ENCODE measurements around the gene CMTM3. TPM values are rescaled to one million over a fixed set of nuclear protein-coding genes. Genes with fewer than 3 reads are reported as not detected.

Gene CMTM3
- total and polyA plus RNA-seq, 2 of the 4 experiments (the other 2 are of a cell fraction) = 4.5 to 35.5 TPM

DNA sequence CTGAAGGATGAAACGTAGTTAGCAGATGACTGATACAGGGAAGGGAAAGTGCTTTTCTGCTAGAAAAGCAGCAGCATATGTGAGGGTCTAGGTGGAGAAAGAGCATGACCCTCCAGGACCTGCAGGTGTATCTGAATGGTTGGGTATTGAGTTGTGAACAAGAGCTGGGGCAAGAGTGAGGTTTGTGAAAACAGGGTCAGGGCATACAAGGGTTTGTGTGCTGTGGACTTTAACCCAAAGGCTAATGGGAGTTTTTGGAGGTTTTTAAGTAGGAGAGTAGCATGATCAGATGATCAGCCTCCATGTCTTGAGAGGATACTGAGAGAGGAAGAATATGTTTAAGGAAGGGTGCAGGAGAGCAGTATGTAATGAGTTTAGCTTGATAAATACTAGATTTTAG is 44.4 kb upstream of the CMTM3 start:
- no peak for ATAC-seq (ENCODE audit: low read depth)
- Histone ChIP-seq H2AK5ac (ENCODE audit: low read depth, low read length) (no peak overlapping the region), H3K23ac (ENCODE audit: low read depth, low read length) (no peak overlapping the region), H2AFZ (replicated peaks; ENCODE audit: low read length, poor library complexity) (no peak overlapping the region), H3K14ac (replicated peaks; ENCODE audit: low read depth, low read length) (no peak overlapping the region), H3K27me3 (ENCODE audit: control insufficient read depth, insufficient read depth, low read length) (no peaks in the 10 kb centered on the region), H3K9me1 (ENCODE audit: insufficient read depth, low read length) (0 out of 2 replicates have a peak, but pooled peaks cover 3% of the 10 kb centered on the region), H4K20me1 (ENCODE audit: insufficient read depth, low read length) (0 out of 2 replicates have a peak, but pooled peaks cover 3% of the 10 kb centered on the region), H2AK9ac (replicated peaks; ENCODE audit: low read depth, low read length, poor library complexity) (no peak overlapping the region), H3K9me3 (ENCODE audit: control insufficient read depth, insufficient read depth, low read length) (no peaks in the 10 kb centered on the region), H4K91ac (ENCODE audit: insufficient read depth, low read depth, low read length) (no peak overlapping the region), H3K56ac (ENCODE audit: extremely low read depth, insufficient read depth, low read length) (no peak overlapping the region), H3K18ac (ENCODE audit: low read depth, low read length) (no peak overlapping the region), H3K9ac (ENCODE audit: low read depth, low read length) (no peak overlapping the region), H3K79me1 (ENCODE audit: low read depth in 1 of 2, low read length in 2 of 2) (peaks cover 25 to 54% of the 10 kb centered on the region in 2 experiments), H2BK15ac (ENCODE audit: low read depth, low read length) (no peak overlapping the region), H3K4me3 (ENCODE audit: insufficient read depth, low read depth, low read length) (no peak overlapping the region), H3K27ac (ENCODE audit: insufficient read depth, low read length) (no peak overlapping the region), H4K8ac (ENCODE audit: low read depth in 2 of 2, low read length in 2 of 2) (no peak overlapping the region), H3K4me1 (ENCODE audit: control insufficient read depth, insufficient read depth, low read length) (no peaks in the 10 kb centered on the region), H2BK120ac (ENCODE audit: low read depth, low read length) (no peak overlapping the region), H2BK5ac (ENCODE audit: low read depth, low read length, poor library complexity, severe bottlenecking) (no peak overlapping the region), H3K4me2 (ENCODE audit: low read depth, low read length) (no peak overlapping the region), H3K36me3 (ENCODE audit: control insufficient read depth, insufficient read depth, low read length) (peaks cover 14% of the 10 kb centered on the region), H2BK20ac (ENCODE audit: low read depth, low read length) (no peak overlapping the region), H3K4ac (ENCODE audit: low read depth, low read length) (no peak overlapping the region), H4K5ac (ENCODE audit: low read depth, low read length) (no peak overlapping the region)
- CTCF ChIA-PET = no interaction called here
- TF ChIP-seq MXI1 (IDR thresholded peaks at IDR 0.05; ENCODE audit: borderline replicate concordance, low read depth, low read length) (no peak), FOS (IDR thresholded peaks at IDR 0.05; ENCODE audit: low read depth, low read length) (no peak), SMC3 (IDR thresholded peaks at IDR 0.05; ENCODE audit: low read depth, low read length) (no peak), CTCF (conservative IDR thresholded peaks at IDR 0.05; ENCODE audit: low read depth, low read length) (no peak)
- BruUV-seq (replicated peaks) = no TSS peak
- dilution Hi-C loops (cut with HindIII; ENCODE audit: low sequenced_read_pairs, unreplicated experiment) (no loop called here), intact Hi-C loops (cut with micrococcal nuclease) (no loop called here), in situ Hi-C loops (cut with MboI; ENCODE audit: low sequenced_read_pairs) (no loop called here)
- POLR2A ChIA-PET (ENCODE audit: unreplicated experiment) = no interaction called here
- no peak for DNase-seq
- 40% methylated on average over 1 of the region's 1 CpG; no CpG with 5 or more reads in 1 of the 2 experiments for WGBS, 2 experiments (ENCODE audit: extremely low coverage in 2 of 2, insufficient read length in 1 of 2)
